NCI-H2029 treated with DMSO at 0.1 percent for 48 hours (cell line): ENCODE data around the gene PNMA6E.
"Not testable (repeated sequence)": the region's sequence is repeated elsewhere in the genome, so short reads cannot be mapped to it uniquely, and the experiment has no call there.

Experiments used
- DNase-seq: peaks from one replicate; lab custom pipeline; 2025; lab: John Stamatoyannopoulos, UW

PNMA6E gene

GRCh38 chrX:153408221-153408721 is 7.1 kb upstream of the PNMA6E start:
- no peak for DNase-seq

- no peak for DNase-seq
Observed at GRCh38 chrX:153407736-153408135, 6.6 kb upstream of the PNMA6E start.

- DNase-seq = no peak
Observed at GRCh38 chrX:153406903-153407302, 5.8 kb upstream of the PNMA6E start.

GRCh38 chrX:153406011-153406410 is 4.9 kb upstream of the PNMA6E start:
- DNase-seq = no peak

- DNase-seq = no peak
Observed at GRCh38 chrX:153405426-153405825, 4.3 kb upstream of the PNMA6E start.

GRCh38 chrX:153404333-153404732 is 3.2 kb upstream of the PNMA6E start:
- not testable (repeated sequence) for DNase-seq

GRCh38 chrX:153400146-153401132 is 711 bp downstream of the PNMA6E start:
- no peak for DNase-seq

- no peak for DNase-seq
Observed at GRCh38 chrX:153398275-153398960, 2.7 kb downstream of the PNMA6E start.

- DNase-seq = no peak
Observed at GRCh38 chrX:153397256-153397960, 3.7 kb downstream of the PNMA6E start.

GRCh38 chrX:153396320-153397195 is 4.6 kb downstream of the PNMA6E start:
- no peak for DNase-seq

- DNase-seq = no peak
Observed at GRCh38 chrX:153395613-153396319, 5.4 kb downstream of the PNMA6E start.

GRCh38 chrX:153394612-153395011 is 6.5 kb downstream of the PNMA6E start:
- DNase-seq = no peak

- no peak for DNase-seq
Observed at GRCh38 chrX:153392642-153393321, 8.4 kb downstream of the PNMA6E start.

GRCh38 chrX:153389460-153389768 is 11.7 kb downstream of the PNMA6E start:
- DNase-seq = not testable (repeated sequence)

- DNase-seq = no peak
Observed at GRCh38 chrX:153388722-153389459, 12.3 kb downstream of the PNMA6E start.

- DNase-seq = no peak
Observed at GRCh38 chrX:153387987-153388721, 13.0 kb downstream of the PNMA6E start.

GRCh38 chrX:153387345-153387744 is 13.8 kb downstream of the PNMA6E start:
- no peak for DNase-seq

- no peak for DNase-seq
Observed at GRCh38 chrX:153386097-153386496, 15.1 kb downstream of the PNMA6E start.

- not testable (repeated sequence) for DNase-seq
Observed at GRCh38 chrX:153384973-153385372, 16.2 kb downstream of the PNMA6E start.
